OCI-LY1 (cell line): ENCODE results near the gene BMPER.

Source experiments
- EZH2 ChIP-seq: fragments of 200-600 bp; sonication (generic), shearing (Covaris generic); IDR thresholded peaks from 2 replicates; pipeline ENCODE4 v1.8.0; 2017; ENCODE audit warnings: borderline replicate concordance, mixed run types, mild to moderate bottlenecking, antibody characterized with exemption, low read length, moderate library complexity, mixed read lengths
- TF ChIP-seq, protein P1 (sequence below): fragments of 200-600 bp; sonication (generic), shearing (Covaris generic); IDR thresholded peaks from 2 replicates; pipeline ENCODE4 v1.5.1; 2017; ENCODE audit warnings: mild to moderate bottlenecking, antibody characterized with exemption, low read length, moderate library complexity, mixed read lengths

GRCh38 chr7:33883671-33883965, 21.7 kb upstream of the BMPER start:
- TF ChIP-seq, protein P1, sequence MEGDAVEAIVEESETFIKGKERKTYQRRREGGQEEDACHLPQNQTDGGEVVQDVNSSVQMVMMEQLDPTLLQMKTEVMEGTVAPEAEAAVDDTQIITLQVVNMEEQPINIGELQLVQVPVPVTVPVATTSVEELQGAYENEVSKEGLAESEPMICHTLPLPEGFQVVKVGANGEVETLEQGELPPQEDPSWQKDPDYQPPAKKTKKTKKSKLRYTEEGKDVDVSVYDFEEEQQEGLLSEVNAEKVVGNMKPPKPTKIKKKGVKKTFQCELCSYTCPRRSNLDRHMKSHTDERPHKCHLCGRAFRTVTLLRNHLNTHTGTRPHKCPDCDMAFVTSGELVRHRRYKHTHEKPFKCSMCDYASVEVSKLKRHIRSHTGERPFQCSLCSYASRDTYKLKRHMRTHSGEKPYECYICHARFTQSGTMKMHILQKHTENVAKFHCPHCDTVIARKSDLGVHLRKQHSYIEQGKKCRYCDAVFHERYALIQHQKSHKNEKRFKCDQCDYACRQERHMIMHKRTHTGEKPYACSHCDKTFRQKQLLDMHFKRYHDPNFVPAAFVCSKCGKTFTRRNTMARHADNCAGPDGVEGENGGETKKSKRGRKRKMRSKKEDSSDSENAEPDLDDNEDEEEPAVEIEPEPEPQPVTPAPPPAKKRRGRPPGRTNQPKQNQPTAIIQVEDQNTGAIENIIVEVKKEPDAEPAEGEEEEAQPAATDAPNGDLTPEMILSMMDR: no peak
- no peak for TF ChIP-seq EZH2
